ENCODE results near the gene KDM2A.
"Not testable (repeated sequence)": the region's sequence is repeated elsewhere in the genome, so short reads cannot be mapped to it uniquely, and the experiment has no call there.

KDM2A gene

DNA sequence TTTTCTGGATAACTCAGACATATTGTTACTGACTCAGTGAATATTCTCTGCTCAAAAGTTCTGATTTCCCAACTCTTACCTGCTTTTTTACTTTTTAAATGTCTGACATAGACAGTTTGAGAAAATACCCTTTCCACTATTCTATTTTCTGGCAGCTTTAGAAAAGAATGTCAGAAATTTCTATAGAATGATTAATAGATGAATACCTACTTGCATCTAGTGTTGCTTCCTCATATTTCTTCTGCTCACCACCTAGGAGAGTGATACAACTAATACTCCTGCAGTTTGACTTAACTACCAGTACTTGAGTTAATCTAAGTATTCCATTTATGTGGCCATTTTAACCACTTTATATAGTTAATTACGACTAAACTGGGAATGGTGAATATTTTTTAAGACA is 55.2 kb downstream of the KDM2A start:
- DNase-seq: no peak

DNA sequence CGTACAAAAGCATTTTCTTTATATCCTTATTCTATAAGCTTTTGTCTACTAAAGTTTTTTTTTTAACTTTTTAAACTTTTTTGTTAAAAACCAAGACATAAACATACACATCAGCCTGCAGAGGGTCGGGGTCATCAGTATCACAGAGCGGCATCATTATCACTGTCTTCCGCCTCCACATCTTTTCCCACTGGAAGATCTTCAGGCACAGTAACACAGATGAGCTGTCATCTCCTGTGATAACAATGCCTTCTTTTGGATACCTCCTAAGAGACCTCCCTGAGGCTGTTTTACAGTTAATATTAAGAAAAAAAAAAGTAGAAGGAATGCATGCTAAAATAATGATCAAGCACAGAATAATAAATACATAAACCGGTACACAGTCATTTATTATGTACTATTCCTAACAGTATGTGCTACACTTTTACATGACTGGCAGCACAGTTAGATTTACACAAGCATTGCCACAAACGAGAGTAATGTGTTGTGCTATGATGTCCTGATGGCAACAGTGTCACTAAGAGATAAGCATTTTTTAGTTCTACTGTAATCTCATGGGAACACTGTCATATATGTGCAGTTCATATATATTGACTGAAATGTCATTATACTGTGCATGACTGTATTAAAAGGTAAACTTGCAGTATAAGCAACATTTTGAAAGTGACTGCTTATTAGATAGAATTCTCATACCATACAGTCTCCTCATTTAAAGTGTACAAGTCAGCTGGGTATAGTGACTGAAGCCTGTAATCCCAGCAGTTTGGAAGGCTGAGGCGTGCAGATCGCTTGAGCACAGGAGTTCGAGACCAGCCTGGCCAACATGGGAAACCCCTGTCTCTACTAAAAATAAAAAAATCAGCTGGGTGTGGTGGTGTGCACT is 58.6 kb downstream of the KDM2A start:
- no peak for DNase-seq

DNA sequence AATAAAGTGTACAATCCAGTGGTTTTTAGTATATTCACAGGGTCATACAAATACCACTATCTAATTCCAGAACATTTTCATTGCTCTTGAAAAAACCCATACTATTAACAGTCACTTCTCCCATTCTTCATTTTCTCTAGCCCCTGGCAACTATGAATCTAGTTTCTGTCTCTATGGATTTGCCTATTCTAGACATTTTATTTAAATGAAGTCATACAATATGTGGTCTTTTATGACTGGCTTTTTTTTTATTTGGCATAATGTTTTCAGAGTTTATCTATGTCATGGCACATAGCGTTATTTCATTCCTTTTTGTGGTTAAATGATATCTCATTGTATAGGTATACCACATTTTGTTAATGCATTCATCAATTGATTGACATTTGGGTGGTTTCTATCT is 59.4 kb downstream of the KDM2A start:
- no peak for DNase-seq

DNA sequence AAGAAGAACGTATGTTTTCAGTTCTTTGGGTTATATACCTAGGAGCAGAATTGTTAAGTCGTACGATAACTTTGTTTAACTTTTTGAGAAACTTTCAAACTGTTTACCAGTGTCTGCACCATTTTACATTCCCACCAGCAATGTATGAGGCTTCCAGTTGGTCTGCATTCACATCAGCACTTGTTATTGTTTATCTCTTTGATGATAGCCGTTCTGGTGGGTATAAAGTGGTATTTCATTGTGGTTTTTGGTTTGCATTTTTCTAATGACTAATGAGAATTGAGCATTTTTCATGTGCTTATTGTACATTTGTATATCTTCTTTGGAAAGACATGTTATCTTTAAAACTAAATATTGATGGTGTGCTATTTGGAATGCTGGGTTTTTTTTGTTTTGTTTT is 59.8 kb downstream of the KDM2A start:
- DNase-seq: no peak

DNA sequence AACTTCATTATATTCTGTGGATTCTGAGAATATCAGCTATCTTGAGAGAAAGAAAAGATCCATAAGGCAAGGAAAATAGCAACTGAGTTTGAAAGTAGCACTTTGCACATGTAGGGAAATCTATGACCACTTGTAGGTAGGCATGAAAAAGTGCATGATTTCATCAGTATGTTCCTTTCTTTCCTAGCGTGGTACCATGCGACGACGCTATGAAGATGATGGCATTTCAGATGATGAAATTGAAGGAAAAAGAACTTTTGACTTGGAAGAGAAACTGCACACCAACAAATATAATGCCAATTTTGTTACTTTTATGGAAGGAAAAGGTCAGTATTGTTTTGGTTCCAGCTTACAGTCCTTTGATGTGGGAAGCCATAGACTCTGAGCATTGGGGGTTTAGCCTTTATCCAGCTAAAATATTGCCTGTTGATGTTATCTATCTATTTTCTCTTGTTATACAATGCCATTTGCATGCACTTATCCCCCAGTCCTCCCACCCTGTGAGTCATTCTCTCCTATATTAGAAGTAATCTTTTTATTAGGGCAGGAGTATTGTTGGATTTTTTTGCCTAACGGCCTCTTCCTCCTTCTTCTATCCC is 60.9 kb downstream of the KDM2A start:
- no peak for DNase-seq

DNA sequence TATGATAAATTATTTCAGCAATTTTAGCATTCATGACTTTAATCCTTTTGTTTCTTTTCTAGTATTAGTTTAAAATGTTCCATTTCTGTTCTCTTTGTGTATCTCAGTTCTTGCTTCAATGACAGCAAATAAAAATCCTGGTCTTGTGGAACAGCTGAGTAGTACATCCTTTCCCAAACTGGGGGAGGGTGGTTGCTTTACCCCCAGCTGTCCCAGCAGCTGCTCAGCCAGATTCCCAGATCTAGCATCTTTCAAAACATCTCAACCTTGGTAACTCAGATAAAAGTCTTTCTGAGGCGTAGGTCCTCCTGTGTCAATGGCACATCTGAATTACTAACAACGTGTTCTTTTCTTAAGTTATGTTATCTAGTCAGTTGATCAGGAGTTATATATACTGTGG is 75.0 kb downstream of the KDM2A start:
- DNase-seq: no peak

DNA sequence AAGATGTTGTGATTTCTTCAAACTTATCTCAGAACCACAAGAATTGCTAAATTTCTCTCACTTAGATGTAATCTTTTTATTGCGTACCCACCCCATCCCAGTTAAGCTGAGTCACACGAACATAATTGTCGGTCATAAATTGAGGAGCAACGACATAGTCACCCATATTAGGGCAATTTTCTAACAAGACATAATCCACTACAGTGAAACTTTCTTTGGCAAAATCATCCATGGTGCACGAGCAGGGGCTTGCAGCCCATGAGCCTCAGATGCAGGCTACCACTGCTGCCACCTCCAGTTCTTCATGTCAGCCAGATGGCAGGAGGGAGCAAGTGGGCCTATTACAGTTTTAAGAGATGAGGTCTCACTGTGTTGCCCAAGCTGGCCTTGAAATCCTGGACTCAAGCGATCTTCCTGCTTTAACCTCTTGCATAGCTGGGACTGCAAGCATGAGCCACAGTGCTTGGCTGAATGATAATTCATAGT is 77.0 kb downstream of the KDM2A start:
- DNase-seq: peak in 3 of 4 experiments; percentile 21 to 42 (median 21)

DNA sequence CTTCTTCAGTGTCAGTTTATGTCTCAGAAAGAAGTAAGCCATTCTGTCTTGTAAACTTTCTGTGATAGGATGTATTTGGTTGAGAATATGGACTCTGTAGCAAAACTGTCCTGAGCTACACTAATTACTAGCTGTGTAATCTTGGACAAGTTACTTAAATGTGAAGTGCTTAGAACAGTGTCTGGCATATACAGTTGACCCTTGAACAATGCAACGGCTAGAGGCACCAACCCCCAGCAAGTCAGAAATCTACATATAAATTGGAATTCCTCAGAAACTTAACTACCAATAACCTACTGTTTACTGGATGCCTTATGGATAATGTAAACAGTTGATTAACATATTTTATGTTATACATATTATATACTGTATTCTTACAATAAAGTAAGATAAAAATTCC is 78.5 kb downstream of the KDM2A start:
- DNase-seq: no peak

DNA sequence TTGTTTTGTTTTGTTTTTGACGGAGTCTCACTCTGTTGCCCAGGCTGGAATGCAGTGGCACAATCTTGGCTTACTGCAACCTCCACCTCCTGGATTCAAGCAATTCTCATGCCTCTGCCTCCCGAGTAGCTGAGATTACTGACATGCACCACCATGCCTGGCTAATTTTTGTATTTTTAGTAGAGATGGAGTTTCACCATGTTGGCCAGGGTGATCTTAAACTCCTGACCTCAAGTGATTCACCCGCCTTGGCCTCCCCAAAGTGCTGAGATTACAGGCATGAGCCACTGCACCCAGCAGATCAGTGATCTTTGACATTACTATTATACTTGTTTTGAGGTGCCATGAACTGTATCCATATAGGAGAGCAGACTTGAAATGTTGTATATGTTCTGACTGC is 79.7 kb downstream of the KDM2A start:
- not testable (repeated sequence) for DNase-seq

DNA sequence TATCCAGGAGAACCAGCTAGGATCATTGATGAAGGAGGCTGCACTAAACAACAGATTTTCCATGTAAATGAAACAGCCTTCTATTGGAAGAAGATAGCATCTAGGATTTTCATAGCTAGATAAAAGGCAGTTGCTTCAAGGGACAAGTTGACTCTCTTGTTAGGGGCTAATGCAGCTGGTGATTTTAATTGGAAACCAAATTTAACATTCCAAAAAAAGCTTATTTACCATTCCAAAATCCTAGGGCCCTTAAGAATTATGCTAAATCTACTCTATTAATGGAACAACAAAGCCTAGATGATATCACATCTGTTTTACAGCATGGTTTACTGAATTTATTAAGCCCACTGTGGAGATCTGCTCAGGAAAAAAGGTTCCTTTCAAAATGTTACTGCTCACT is 80.7 kb downstream of the KDM2A start:
- no peak for DNase-seq

DNA sequence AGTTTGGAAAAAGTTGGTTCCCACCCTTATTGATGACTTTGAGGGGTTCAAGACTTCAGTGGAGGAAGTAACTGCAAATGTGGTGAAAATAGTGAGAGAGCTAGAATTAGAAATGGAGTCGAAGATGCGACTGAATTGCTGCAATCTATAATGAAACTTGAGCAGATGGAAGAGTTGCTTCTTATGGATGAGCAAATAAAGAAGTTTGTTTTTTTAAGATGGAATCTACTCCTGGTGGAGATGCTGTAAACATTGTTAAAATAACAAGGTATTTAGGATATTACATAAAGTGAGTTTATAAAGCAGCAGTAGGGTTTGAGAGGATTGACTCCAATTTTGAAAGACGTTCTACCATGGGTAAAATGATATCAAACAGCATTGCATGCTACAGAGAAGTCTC is 83.0 kb downstream of the KDM2A start:
- no peak for DNase-seq

DNA sequence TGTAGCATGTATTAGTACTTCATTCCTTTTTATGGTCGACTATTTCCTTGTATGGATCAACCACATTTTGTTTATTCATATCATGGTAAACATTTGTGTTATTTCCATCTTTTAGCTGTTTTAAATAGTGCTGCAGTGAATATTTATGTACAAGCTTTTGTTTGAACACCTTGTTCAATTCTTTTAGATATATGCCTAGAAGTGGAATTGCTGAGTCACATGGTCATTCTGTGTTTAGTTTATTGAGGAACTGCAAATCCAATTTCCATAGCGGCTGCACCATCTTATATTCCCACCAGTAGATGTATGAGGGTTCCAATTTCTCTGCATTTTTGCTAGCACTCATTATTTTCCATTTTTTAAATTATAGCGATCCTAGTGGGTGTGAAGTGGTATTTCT is 85.8 kb downstream of the KDM2A start:
- DNase-seq: no peak

DNA sequence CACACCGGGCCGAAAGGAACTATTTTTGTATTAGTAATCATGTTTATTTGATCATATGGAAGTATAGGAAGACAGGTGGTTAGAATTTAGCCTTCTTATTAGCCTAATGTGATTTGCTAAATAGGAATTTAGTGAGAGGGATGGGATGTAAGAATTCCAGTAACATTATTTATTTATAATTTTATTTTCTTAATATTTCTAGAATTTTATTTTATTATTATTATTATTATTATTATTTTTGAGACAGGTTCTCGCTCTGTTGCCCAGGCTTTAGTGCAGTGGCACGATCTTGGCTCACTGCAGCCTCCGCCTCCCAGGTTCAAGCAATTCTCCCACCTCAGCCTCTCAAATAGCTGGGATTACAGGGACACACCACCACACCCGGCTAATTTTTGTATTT is 90.2 kb downstream of the KDM2A start:
- DNase-seq: not testable (repeated sequence)

DNA sequence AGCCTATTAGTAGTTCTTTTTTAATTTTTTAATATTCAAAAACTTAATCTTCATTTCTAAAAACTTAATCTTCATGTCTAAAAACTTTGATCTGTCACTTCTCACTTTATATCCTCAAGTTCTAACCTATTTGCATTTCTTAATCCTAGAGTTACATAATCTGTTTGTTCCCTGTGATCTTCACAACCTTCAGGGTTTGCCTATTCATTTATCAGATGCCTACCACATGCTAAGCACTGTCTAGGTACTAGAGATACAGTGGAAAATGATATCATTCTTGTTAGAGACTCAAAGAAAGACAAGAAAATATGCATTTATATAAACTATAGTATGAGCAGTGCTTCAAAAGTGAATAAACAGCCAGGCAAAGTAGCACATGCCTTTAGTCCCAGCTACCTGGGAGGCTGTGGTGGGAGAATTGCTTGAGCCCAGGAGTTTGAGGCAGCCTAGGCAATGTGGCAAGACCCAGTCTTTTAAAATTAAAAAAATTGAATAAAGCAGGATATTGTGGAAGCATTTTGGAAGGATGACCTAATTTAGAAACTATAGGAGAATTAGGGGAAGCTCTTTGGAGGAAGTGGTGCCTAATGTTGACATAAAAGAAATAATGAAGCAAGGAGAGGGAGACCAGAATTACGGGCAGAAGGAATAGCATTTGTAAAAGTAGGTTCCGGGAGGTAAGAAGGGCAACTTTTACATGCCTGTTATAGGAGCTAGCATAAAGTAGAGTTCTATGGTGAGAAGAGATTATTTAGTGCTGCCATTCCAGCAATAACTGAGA is 92.8 kb downstream of the KDM2A start:
- peak; percentile 48 to 90 (median 71) for DNase-seq

DNA sequence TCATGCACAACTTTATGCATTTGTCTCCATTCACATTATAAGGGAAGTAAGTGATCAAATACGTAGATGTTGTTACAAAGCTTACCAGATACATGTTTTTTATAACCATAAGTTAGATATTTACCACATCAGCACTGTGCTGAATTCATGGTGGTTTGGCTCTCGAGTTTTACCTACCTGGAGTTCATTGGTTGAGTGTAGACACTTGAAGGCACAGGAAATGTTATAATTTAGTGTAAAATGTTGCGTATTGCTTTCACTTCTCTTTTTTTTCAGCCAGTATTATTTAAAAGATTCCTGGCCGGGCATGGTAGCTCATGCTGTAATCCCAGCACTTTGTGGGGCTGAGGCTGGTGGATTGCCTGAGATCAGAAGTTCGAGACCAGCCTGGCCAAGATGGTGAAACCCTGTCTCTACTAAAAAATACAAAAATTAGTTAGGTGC is 94.1 kb downstream of the KDM2A start:
- DNase-seq: peak; percentile 64 to 86 (median 76)

DNA sequence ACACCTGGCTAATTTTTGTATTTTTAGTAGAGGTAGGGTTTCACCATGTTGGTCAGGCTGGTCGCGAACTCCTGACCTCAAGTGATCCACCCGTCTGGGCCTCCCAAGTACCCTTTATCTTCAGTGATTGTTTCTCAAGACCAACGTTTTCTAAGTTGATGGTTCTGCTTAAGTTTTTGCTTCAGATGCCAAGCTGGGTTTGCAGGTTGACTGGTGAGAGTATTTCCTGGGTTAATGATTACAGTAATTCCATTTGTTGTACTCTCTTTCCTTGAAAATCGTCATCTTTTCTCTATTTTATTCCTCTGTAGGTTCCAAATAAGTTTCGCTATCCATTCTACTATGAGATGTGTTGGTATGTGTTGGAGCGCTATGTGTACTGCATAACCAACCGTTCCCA is 108.7 kb downstream of the KDM2A start:
- DNase-seq: no peak

DNA sequence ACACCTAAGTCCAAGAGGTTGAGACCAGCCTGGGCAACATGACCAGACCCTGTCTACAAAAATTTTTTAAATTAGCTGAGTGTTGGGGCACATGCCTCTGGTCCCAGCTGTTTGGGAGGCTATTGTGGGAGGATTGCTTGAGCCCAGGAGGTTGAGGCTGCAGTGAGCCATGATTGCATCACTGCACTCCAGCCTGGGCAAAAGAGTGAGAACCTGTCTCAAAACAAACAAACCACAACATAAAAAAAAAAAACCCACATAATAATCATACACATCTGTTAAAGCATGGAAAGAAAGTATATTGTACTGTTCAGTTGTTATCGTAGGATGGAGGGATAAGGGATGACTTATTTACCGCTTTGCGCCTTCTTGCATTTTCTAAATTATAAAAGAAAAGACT is 111.3 kb downstream of the KDM2A start:
- DNase-seq: no peak

DNA sequence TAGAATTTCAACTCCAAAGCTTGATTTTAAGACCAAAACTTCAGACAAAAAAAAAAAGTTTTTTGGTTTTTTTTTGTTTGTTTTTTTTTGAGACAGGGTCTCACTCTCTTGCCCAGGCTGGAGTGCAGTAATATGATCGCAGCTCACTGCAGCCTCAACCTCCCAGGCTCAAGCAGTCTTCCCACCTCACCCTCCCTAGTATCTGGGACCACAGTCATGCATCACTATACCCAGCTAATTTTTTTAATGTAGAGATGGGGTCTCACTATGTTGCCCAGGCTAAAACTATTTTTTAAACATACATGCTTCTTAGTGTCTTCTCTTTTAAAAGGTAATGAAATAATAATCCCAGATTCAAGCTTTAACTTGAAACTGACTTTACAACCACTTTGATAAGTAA is 111.8 kb downstream of the KDM2A start:
- no peak for DNase-seq

DNA sequence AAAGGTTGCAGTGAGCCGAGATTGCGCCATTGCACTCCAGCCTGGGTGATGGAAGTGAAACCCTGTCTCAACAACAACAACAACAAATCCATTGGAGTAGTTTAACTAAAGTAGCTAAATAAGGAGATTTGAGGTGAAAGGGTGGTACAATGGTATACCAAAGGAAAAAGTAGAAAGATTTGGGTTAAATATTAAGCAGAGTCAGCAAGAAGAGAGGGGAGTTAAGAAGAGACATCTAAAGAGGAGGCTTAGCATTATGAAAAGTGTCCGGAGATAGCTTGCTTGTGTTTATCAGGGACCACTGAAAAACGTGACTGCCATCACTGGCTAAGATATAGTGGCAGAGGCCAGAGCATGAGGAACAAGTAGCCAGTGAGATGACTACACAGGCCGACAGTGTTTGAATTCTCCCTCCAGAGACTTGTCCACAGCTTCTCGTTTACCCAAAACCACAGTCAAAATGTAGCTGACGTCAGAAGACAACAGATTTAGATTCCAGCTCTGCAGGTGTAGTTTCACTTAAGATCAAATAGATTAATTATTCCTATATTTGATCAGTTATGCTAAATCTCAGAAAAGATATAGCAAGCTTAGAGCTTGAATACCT is 114.6 kb downstream of the KDM2A start:
- no peak for DNase-seq

DNA sequence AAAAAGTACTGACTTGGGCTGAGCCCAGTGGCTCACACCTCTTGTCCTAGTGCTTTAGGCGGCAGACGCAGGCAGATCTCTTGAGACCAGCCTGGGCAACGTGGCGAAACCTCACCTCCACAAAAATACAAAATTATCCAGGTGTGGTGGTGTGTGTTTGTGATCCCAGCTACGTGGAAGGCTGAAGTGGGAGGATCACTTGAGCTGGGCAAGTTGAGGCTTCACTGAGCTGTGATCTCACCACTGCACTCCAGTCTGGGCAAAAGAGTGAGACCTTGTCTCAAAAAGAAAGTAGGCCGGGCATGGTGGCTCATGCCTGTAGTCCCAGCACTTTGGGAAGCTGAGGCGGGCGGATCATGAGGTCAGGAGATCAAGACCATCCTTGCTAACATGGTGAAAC is 115.5 kb downstream of the KDM2A start:
- not testable (repeated sequence) for DNase-seq

DNA sequence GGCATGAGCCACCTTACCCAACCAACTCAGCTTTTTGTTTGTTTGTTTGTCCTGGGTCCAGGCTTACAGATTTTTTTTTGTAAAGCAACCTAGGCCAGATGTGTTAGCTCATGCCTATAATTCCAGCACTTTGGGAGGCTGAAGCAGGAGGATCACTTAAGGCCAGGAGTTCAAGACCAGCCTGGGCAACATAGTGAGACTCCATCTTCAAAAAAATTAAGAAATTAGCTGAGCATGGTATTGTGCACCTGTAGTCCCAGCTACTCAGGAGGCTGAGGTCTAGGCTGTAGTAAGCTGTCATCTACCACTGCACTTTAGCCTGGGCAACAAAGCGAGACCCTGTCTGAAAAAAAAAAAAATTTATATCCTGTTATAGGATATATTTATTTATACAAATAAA is 118.5 kb downstream of the KDM2A start:
- DNase-seq: no peak

DNA sequence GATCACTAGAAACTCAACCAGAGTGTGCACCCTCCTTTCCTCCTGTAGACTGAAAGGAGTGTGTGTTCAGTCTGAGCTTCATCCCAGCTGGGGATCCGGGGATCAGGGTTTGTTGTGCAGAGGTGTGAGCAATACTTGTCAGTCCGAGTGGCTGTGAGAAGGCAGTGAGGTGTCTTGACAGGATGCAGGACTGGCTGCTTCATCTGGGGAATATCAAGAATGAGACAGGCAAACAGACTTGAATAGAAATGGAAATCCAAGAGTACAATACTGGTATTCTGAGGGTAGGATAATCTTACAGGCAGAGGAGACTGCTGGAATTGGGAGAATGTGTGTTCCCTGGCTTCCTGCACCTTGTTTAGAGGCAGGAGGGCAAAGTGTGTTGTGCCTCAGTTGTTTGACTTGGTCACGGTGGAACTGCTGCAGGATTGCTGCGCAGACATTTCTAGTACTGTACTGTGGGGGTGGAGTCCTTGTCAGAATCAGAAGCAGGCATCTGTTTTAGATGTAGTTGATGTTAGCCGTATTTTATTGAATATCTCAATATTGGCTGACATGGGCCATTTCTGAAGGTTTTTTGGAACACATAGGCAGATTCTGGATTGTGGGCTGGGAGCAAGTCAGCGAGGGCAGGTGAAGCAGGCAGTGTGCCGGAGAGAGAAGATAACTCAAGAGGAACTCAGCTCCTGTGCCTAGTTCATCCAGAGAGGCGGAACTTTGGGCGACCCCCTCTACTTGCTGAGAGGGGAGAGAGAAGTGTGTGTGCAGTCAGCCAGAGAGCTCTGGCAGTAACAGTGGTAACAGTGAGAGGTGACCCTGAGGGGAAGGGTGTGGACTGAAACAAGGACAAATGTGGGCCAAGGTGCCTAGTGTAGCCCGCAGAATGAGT is 120.1 kb downstream of the KDM2A start:
- no peak for DNase-seq

Measured in suppressor macrophage (primary cell).